ENCODE data around the gene CDH22. TPM values are rescaled to one million over a fixed set of nuclear protein-coding genes. Genes with fewer than 3 reads are reported as not detected.

CDH22 gene
- total RNA-seq, 1 experiment from 2014 or later = 0.11 TPM

GRCh38 chr20:46235077-46235476 lies 73.2 kb downstream of the CDH22 start:
- BruUV-seq (replicated peaks) = no TSS peak
- Histone ChIP-seq H3K9me3 (no peaks in the 10 kb centered on the region), H3K4me1 (no peaks in the 10 kb centered on the region), H3K4me3 (ENCODE audit: low read depth, low read length) (no peak overlapping the region), H3K27me3 (replicated peaks; ENCODE audit: control insufficient read depth, insufficient read depth, low read length) (no peaks in the 10 kb centered on the region), H3K36me3 (ENCODE audit: control insufficient read depth, insufficient read depth, low read length) (no peaks in the 10 kb centered on the region)
- Mint-ChIP-seq H3K4me3 (ENCODE audit: unreplicated experiment) (no peak overlapping the region), H3K27me3 (ENCODE audit: insufficient read depth, unreplicated experiment) (peaks cover 14% of the 10 kb centered on the region), H3K36me3 (ENCODE audit: insufficient read depth, unreplicated experiment) (no peaks in the 10 kb centered on the region), H3K9me3 (ENCODE audit: unreplicated experiment) (no peaks in the 10 kb centered on the region), H3K4me1 (ENCODE audit: low read depth, unreplicated experiment) (no peaks in the 10 kb centered on the region), H3K27ac (ENCODE audit: unreplicated experiment) (no peak overlapping the region)
- DNase-seq = no peak
- ChIA-PET POLR2A (no interaction called here), CTCF (no interaction called here)
- intact Hi-C loops (cut with micrococcal nuclease; ENCODE audit: unreplicated experiment) = no loop called here
- TF ChIP-seq CTCF (IDR thresholded peaks at IDR 0.05; ENCODE audit: insufficient read depth in 1 of 2, low read depth in 1 of 2, low read length in 1 of 2, severe bottlenecking in 1 of 2, unreplicated experiment in 1 of 2) = no peak

GRCh38 chr20:46233701-46234100 lies 74.6 kb downstream of the CDH22 start:
- Mint-ChIP-seq H3K36me3 (ENCODE audit: insufficient read depth, unreplicated experiment) (no peaks in the 10 kb centered on the region), H3K27ac (ENCODE audit: unreplicated experiment) (no peak overlapping the region), H3K4me1 (ENCODE audit: low read depth, unreplicated experiment) (no peaks in the 10 kb centered on the region), H3K27me3 (ENCODE audit: insufficient read depth, unreplicated experiment) (peaks cover 14% of the 10 kb centered on the region), H3K4me3 (ENCODE audit: unreplicated experiment) (no peak overlapping the region), H3K9me3 (ENCODE audit: unreplicated experiment) (no peaks in the 10 kb centered on the region)
- POLR2A ChIA-PET = no interaction called here
- no peak for DNase-seq
- TF ChIP-seq CTCF (IDR thresholded peaks at IDR 0.05; ENCODE audit: insufficient read depth in 1 of 2, low read depth in 1 of 2, low read length in 1 of 2, severe bottlenecking in 1 of 2, unreplicated experiment in 1 of 2) = no peak
- CTCF ChIA-PET = no interaction called here
- no TSS peak for BruUV-seq (replicated peaks)
- Histone ChIP-seq H3K36me3 (ENCODE audit: control insufficient read depth, insufficient read depth, low read length) (no peaks in the 10 kb centered on the region), H3K27me3 (replicated peaks; ENCODE audit: control insufficient read depth, insufficient read depth, low read length) (no peaks in the 10 kb centered on the region), H3K4me1 (no peaks in the 10 kb centered on the region), H3K4me3 (ENCODE audit: low read depth, low read length) (no peak overlapping the region), H3K9me3 (no peaks in the 10 kb centered on the region)
- intact Hi-C loops (cut with micrococcal nuclease; ENCODE audit: unreplicated experiment) = no loop called here

GRCh38 chr20:46232539-46232938 lies 75.8 kb downstream of the CDH22 start:
- Mint-ChIP-seq H3K27me3 (ENCODE audit: insufficient read depth, unreplicated experiment) (peaks cover 10% of the 10 kb centered on the region), H3K27ac (ENCODE audit: unreplicated experiment) (no peak overlapping the region), H3K4me1 (ENCODE audit: low read depth, unreplicated experiment) (no peaks in the 10 kb centered on the region), H3K4me3 (ENCODE audit: unreplicated experiment) (no peak overlapping the region), H3K36me3 (ENCODE audit: insufficient read depth, unreplicated experiment) (no peaks in the 10 kb centered on the region), H3K9me3 (ENCODE audit: unreplicated experiment) (no peaks in the 10 kb centered on the region)
- no TSS peak for BruUV-seq (replicated peaks)
- no peaks in the 10 kb centered on the region for H3K4me1 ChIP-seq
- no peak for DNase-seq
- POLR2A ChIA-PET = no interaction called here
- intact Hi-C loops (cut with micrococcal nuclease; ENCODE audit: unreplicated experiment) = no loop called here
- no peak for TF ChIP-seq CTCF (IDR thresholded peaks at IDR 0.05; ENCODE audit: insufficient read depth in 1 of 2, low read depth in 1 of 2, low read length in 1 of 2, severe bottlenecking in 1 of 2, unreplicated experiment in 1 of 2)
- H3K27me3 ChIP-seq (replicated peaks; ENCODE audit: control insufficient read depth, insufficient read depth, low read length) = no peaks in the 10 kb centered on the region
- no peaks in the 10 kb centered on the region for H3K9me3 ChIP-seq
- H3K36me3 ChIP-seq (ENCODE audit: control insufficient read depth, insufficient read depth, low read length) = no peaks in the 10 kb centered on the region
- no peak overlapping the region for H3K4me3 ChIP-seq (ENCODE audit: low read depth, low read length)
- CTCF ChIA-PET = no interaction called here

Measured in Caco-2 (cell line).